ENCODE data around the gene CRHBP. TPM values are rescaled to one million over a fixed set of nuclear protein-coding genes. Genes with fewer than 3 reads are reported as not detected.

CRHBP gene
- total RNA-seq, 1 experiment from 2014 or later = not detected

DNA sequence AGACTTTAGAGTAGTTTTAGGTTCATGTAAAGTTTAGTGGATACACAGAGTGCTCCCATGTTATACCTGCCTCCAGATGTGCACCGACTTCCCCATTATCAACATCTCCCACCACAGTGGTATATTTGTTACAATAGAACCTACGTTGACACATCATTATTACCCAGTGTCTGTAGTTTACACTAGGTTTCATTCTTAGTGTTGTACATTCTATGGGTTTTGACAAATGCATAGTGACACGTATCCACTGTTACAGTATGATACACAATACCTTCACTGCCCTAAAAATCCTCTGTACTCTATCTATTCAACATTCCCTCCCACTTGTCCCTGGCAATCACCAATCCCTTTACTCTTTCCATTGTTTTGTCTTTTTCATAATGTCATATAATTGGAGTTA, 34.3 kb upstream of the CRHBP start:
- Mint-ChIP-seq H3K4me1 (peaks cover 3% of the 10 kb centered on the region; the same call in 1 of the 2 replicates), H3K9me3 (peaks cover 13% of the 10 kb centered on the region), H3K27me3 (ENCODE audit: low read depth) (0 out of 2 replicates have a peak, but pooled peaks cover 3% of the 10 kb centered on the region), H3K4me3 (no peak overlapping the region), H3K36me3 (peaks cover 6% of the 10 kb centered on the region), H3K27ac (no peak overlapping the region)
- ATAC-seq (no peak), DNase-seq (ENCODE audit: low spot score) (no peak)
- TF ChIP-seq GTF2I (CRISPR knock-in tag; conservative IDR thresholded peaks at IDR 0.05) (no peak), ZNF532 (CRISPR knock-in tag; IDR thresholded peaks at IDR 0.05; ENCODE audit: borderline replicate concordance) (no peak), CREM (CRISPR knock-in tag; IDR thresholded peaks at IDR 0.05) (no peak)
- TF ChIP-seq, protein P1, sequence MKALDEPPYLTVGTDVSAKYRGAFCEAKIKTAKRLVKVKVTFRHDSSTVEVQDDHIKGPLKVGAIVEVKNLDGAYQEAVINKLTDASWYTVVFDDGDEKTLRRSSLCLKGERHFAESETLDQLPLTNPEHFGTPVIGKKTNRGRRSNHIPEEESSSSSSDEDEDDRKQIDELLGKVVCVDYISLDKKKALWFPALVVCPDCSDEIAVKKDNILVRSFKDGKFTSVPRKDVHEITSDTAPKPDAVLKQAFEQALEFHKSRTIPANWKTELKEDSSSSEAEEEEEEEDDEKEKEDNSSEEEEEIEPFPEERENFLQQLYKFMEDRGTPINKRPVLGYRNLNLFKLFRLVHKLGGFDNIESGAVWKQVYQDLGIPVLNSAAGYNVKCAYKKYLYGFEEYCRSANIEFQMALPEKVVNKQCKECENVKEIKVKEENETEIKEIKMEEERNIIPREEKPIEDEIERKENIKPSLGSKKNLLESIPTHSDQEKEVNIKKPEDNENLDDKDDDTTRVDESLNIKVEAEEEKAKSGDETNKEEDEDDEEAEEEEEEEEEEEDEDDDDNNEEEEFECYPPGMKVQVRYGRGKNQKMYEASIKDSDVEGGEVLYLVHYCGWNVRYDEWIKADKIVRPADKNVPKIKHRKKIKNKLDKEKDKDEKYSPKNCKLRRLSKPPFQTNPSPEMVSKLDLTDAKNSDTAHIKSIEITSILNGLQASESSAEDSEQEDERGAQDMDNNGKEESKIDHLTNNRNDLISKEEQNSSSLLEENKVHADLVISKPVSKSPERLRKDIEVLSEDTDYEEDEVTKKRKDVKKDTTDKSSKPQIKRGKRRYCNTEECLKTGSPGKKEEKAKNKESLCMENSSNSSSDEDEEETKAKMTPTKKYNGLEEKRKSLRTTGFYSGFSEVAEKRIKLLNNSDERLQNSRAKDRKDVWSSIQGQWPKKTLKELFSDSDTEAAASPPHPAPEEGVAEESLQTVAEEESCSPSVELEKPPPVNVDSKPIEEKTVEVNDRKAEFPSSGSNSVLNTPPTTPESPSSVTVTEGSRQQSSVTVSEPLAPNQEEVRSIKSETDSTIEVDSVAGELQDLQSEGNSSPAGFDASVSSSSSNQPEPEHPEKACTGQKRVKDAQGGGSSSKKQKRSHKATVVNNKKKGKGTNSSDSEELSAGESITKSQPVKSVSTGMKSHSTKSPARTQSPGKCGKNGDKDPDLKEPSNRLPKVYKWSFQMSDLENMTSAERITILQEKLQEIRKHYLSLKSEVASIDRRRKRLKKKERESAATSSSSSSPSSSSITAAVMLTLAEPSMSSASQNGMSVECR (CRISPR knock-in tag; IDR thresholded peaks at IDR 0.05; ENCODE audit: borderline replicate concordance) = no peak
- TF ChIP-seq, protein P2, sequence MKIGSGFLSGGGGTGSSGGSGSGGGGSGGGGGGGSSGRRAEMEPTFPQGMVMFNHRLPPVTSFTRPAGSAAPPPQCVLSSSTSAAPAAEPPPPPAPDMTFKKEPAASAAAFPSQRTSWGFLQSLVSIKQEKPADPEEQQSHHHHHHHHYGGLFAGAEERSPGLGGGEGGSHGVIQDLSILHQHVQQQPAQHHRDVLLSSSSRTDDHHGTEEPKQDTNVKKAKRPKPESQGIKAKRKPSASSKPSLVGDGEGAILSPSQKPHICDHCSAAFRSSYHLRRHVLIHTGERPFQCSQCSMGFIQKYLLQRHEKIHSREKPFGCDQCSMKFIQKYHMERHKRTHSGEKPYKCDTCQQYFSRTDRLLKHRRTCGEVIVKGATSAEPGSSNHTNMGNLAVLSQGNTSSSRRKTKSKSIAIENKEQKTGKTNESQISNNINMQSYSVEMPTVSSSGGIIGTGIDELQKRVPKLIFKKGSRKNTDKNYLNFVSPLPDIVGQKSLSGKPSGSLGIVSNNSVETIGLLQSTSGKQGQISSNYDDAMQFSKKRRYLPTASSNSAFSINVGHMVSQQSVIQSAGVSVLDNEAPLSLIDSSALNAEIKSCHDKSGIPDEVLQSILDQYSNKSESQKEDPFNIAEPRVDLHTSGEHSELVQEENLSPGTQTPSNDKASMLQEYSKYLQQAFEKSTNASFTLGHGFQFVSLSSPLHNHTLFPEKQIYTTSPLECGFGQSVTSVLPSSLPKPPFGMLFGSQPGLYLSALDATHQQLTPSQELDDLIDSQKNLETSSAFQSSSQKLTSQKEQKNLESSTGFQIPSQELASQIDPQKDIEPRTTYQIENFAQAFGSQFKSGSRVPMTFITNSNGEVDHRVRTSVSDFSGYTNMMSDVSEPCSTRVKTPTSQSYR (CRISPR knock-in tag; IDR thresholded peaks at IDR 0.05) = no peak
- TF ChIP-seq, protein P3, sequence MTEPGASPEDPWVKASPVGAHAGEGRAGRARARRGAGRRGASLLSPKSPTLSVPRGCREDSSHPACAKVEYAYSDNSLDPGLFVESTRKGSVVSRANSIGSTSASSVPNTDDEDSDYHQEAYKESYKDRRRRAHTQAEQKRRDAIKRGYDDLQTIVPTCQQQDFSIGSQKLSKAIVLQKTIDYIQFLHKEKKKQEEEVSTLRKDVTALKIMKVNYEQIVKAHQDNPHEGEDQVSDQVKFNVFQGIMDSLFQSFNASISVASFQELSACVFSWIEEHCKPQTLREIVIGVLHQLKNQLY (CRISPR knock-in tag; IDR thresholded peaks at IDR 0.05) = no peak
- TF ChIP-seq, protein P4, sequence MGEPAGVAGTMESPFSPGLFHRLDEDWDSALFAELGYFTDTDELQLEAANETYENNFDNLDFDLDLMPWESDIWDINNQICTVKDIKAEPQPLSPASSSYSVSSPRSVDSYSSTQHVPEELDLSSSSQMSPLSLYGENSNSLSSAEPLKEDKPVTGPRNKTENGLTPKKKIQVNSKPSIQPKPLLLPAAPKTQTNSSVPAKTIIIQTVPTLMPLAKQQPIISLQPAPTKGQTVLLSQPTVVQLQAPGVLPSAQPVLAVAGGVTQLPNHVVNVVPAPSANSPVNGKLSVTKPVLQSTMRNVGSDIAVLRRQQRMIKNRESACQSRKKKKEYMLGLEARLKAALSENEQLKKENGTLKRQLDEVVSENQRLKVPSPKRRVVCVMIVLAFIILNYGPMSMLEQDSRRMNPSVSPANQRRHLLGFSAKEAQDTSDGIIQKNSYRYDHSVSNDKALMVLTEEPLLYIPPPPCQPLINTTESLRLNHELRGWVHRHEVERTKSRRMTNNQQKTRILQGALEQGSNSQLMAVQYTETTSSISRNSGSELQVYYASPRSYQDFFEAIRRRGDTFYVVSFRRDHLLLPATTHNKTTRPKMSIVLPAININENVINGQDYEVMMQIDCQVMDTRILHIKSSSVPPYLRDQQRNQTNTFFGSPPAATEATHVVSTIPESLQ (CRISPR knock-in tag; IDR thresholded peaks at IDR 0.05) = no peak
- ChIA-PET POLR2A (no interaction called here), CTCF (no interaction called here)

- H3K27me3 Mint-ChIP-seq (ENCODE audit: low read depth) = no peaks in the 10 kb centered on the region
- ATAC-seq (no peak), DNase-seq (ENCODE audit: low spot score) (no peak)
- H3K9me3 Mint-ChIP-seq = peaks cover 3% of the 10 kb centered on the region; the same call in 1 of the 2 replicates
- ChIA-PET CTCF (no interaction called here), POLR2A (no interaction called here)
- no peak overlapping the region for H3K4me3 Mint-ChIP-seq
- H3K4me1 Mint-ChIP-seq = peaks cover 7% of the 10 kb centered on the region
- H3K27ac Mint-ChIP-seq = no peak overlapping the region; the same call in 1 of the 2 replicates
- no peaks in the 10 kb centered on the region for H3K36me3 Mint-ChIP-seq
- TF ChIP-seq JAZF1 (CRISPR knock-in tag; IDR thresholded peaks at IDR 0.05) (no peak), AR (CRISPR knock-in tag; IDR thresholded peaks at IDR 0.05) (no peak), NFE2L1 (CRISPR knock-in tag; IDR thresholded peaks at IDR 0.05) (no peak), ZNF396 (CRISPR knock-in tag; IDR thresholded peaks at IDR 0.05; ENCODE audit: borderline replicate concordance) (no peak), FOXJ3 (CRISPR knock-in tag; IDR thresholded peaks at IDR 0.05; ENCODE audit: borderline replicate concordance) (no peak)
- TF ChIP-seq, protein P5, sequence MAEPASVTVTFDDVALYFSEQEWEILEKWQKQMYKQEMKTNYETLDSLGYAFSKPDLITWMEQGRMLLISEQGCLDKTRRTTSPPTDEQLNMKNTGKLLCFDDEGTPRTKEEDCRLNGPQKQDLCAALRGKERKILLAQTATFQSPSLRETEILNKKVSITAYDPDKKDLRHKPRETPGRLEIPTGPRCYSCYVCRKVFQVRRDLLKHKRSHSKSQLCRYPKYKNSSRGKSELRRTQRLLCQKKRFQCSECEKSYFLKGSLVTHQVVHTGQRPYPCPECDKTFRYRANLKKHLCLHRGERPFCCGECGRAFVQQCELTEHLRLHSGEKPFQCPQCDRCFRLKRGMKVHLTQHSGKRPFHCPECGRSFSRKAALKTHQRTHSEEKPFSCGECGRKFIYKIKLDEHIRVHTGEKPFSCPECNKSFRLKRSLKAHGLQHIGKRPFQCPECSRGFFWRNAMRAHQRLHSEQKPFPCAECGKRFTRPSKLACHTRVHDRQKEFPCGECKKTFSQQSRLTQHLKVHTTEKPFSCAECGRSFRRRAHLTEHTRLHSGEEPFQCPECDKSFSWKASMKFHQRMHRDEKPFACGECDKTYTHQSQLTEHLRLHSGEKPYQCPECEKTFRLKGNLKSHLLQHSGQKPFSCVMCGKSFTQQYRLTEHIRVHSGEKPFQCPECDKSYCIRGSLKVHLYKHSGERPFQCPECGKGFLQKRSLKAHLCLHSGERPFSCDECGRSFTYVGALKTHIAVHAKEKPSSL (CRISPR knock-in tag; conservative IDR thresholded peaks at IDR 0.05) = no peak
Measured at GRCh38 chr5:76920491-76920890, 32.4 kb upstream of the CRHBP start.
